Measurements from ENCODE around the gene USPL1. TPM values are rescaled to one million over a fixed set of nuclear protein-coding genes. Genes with fewer than 3 reads are reported as not detected.

The USPL1 gene
- total and polyA plus RNA-seq, 7 donors = 6.6 to 18.4 (median 12.4) TPM

- intact Hi-C loops (cut with DNase I) = loop anchor here in 1 of 2 donors (10.0 kb wide), 1 partner anchor 442 kb away; no protein-coding TSS in a partner anchor
- Histone ChIP-seq H3K4me3 (no peak overlapping the region), H3K27ac (no peak overlapping the region), H3K9me3 (no peaks in the 10 kb centered on the region), H3K36me3 (ENCODE audit: insufficient read depth in 1 of 2, low read depth in 1 of 2) (no peaks in the 10 kb centered on the region), H3K4me1 (peaks cover 7% of the 10 kb centered on the region), H3K27me3 (ENCODE audit: insufficient read depth in 3 of 3, low read length in 2 of 3) (no peaks in the 10 kb centered on the region)
- 37 to 41% (median 40%) methylated on average over 7 of the region's 7 CpGs for WGBS, 3 donors
- TF ChIP-seq, protein P1, sequence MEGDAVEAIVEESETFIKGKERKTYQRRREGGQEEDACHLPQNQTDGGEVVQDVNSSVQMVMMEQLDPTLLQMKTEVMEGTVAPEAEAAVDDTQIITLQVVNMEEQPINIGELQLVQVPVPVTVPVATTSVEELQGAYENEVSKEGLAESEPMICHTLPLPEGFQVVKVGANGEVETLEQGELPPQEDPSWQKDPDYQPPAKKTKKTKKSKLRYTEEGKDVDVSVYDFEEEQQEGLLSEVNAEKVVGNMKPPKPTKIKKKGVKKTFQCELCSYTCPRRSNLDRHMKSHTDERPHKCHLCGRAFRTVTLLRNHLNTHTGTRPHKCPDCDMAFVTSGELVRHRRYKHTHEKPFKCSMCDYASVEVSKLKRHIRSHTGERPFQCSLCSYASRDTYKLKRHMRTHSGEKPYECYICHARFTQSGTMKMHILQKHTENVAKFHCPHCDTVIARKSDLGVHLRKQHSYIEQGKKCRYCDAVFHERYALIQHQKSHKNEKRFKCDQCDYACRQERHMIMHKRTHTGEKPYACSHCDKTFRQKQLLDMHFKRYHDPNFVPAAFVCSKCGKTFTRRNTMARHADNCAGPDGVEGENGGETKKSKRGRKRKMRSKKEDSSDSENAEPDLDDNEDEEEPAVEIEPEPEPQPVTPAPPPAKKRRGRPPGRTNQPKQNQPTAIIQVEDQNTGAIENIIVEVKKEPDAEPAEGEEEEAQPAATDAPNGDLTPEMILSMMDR (IDR thresholded peaks at IDR 0.05) = no peak
- DNase-seq = no peak
- ATAC-seq = peak in 1 of 4 donors; percentile 40
Observed at GRCh38 chr13:30576528-30576927, 41.2 kb upstream of the USPL1 start.

DNA sequence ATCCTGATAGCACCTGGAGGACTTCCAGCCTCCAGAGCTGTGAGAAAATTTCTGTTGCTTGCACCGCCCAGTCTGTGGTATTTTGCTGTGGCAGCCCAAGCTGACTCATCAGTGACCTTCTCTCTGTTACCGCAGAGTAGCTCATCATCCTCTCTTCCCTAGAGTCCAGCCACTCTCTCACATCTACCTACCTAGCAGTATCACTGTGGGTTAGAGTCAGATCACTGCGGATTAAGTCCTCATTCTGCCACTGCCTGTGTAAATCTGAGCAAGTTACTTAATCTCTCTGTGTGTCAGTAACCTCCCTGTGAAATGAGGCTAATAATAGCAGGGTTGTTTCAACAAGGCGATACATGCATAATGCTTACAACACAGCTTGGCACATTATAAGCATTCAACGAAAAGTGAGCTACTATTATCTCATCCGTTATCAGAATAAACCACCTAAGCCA lies 40.3 kb upstream of the USPL1 start:
- intact Hi-C loops (cut with DNase I) = loop anchor here in 1 of 2 donors (10.0 kb wide), 1 partner anchor 443 kb away; no protein-coding TSS in a partner anchor
- TF ChIP-seq, protein P1 (IDR thresholded peaks at IDR 0.05) = no peak
- Histone ChIP-seq H3K27me3 (ENCODE audit: insufficient read depth in 3 of 3, low read length in 2 of 3) (no peaks in the 10 kb centered on the region), H3K27ac (no peak overlapping the region), H3K9me3 (no peaks in the 10 kb centered on the region), H3K4me1 (peaks cover 7% of the 10 kb centered on the region), H3K4me3 (no peak overlapping the region), H3K36me3 (ENCODE audit: insufficient read depth in 1 of 2, low read depth in 1 of 2) (no peaks in the 10 kb centered on the region)
- DNase-seq (peak in 1 of 2 donors; percentile 22), ATAC-seq (peak; percentile 39 to 66 (median 56))
- WGBS, 3 donors = 65 to 82% (median 70%) methylated on average over 6 of the region's 6 CpGs

- Histone ChIP-seq H3K36me3 (ENCODE audit: insufficient read depth in 1 of 2, low read depth in 1 of 2) (no peaks in the 10 kb centered on the region), H3K9me3 (no peaks in the 10 kb centered on the region), H3K4me1 (peaks cover 7% of the 10 kb centered on the region), H3K27ac (no peak overlapping the region), H3K27me3 (ENCODE audit: insufficient read depth in 3 of 3, low read length in 2 of 3) (no peaks in the 10 kb centered on the region), H3K4me3 (no peak overlapping the region)
- TF ChIP-seq, protein P1 (IDR thresholded peaks at IDR 0.05) = no peak
- 88 to 98% (median 92%) methylated on average over 3 of the region's 3 CpGs for WGBS, 3 donors
- intact Hi-C loops (cut with DNase I) = no loop called here
- no peak for DNase-seq
- peak; percentile 82 to 91 (median 90) for ATAC-seq
Observed at GRCh38 chr13:30580852-30581502, 36.7 kb upstream of the USPL1 start.

GRCh38 chr13:30581582-30581981 lies 36.1 kb upstream of the USPL1 start:
- intact Hi-C loops (cut with DNase I) = no loop called here
- 3 to 25% (median 20%) methylated on average over 1 of the region's 1 CpG for WGBS, 3 donors
- Histone ChIP-seq H3K4me1 (peaks cover 7% of the 10 kb centered on the region), H3K27ac (no peak overlapping the region), H3K9me3 (no peaks in the 10 kb centered on the region), H3K4me3 (no peak overlapping the region), H3K36me3 (ENCODE audit: insufficient read depth in 1 of 2, low read depth in 1 of 2) (no peaks in the 10 kb centered on the region), H3K27me3 (ENCODE audit: insufficient read depth in 3 of 3, low read length in 2 of 3) (no peaks in the 10 kb centered on the region)
- DNase-seq (no peak), ATAC-seq (no peak)
- TF ChIP-seq, protein P1 (IDR thresholded peaks at IDR 0.05) = no peak
